GM18907 (cell line): ENCODE measurements around the gene SPATA9.
"Not testable (repeated sequence)": the region's sequence is repeated elsewhere in the genome, so short reads cannot be mapped to it uniquely, and the experiment has no call there.

Experiments
- ATAC-seq: cut with Tn5 transposase; IDR thresholded peaks from one replicate; pipeline ENCODE4 v1.9.1; 2021; ENCODE audit warnings: mild to moderate bottlenecking, moderate library complexity; ENCODE audit not compliant: unreplicated experiment

The SPATA9 gene

GRCh38 chr5:95718203-95718602 lies 35.4 kb upstream of the SPATA9 start:
- peak; percentile 93 for ATAC-seq

GRCh38 chr5:95717439-95717838 lies 34.6 kb upstream of the SPATA9 start:
- no peak for ATAC-seq

- no peak for ATAC-seq
These were observed 33.1 kb upstream of the SPATA9 start for GRCh38 chr5:95715799-95716461.

- no peak for ATAC-seq
These were observed 31.3 kb upstream of the SPATA9 start for GRCh38 chr5:95713960-95714710.

GRCh38 chr5:95713246-95713645 lies 30.5 kb upstream of the SPATA9 start:
- not testable (repeated sequence) for ATAC-seq

GRCh38 chr5:95712347-95712958 lies 29.7 kb upstream of the SPATA9 start:
- ATAC-seq: no peak

GRCh38 chr5:95711501-95712346 lies 28.9 kb upstream of the SPATA9 start:
- no peak for ATAC-seq

- ATAC-seq: not testable (repeated sequence)
These were observed 28.1 kb upstream of the SPATA9 start for GRCh38 chr5:95710651-95711500.

- ATAC-seq: no peak
These were observed 27.3 kb upstream of the SPATA9 start for GRCh38 chr5:95709967-95710650.

- ATAC-seq: no peak
These were observed 26.1 kb upstream of the SPATA9 start for GRCh38 chr5:95708876-95709275.

GRCh38 chr5:95707534-95708188 lies 24.9 kb upstream of the SPATA9 start:
- not testable (repeated sequence) for ATAC-seq

GRCh38 chr5:95707055-95707454 lies 24.3 kb upstream of the SPATA9 start:
- no peak for ATAC-seq

- ATAC-seq: not testable (repeated sequence)
These were observed 23.4 kb upstream of the SPATA9 start for GRCh38 chr5:95706196-95706595.

GRCh38 chr5:95704150-95704549 lies 21.4 kb upstream of the SPATA9 start:
- ATAC-seq: no peak

- no peak for ATAC-seq
These were observed 18.3 kb upstream of the SPATA9 start for GRCh38 chr5:95701074-95701473.

GRCh38 chr5:95699337-95699736 lies 16.5 kb upstream of the SPATA9 start:
- no peak for ATAC-seq

GRCh38 chr5:95697781-95698681 lies 15.2 kb upstream of the SPATA9 start:
- no peak for ATAC-seq

GRCh38 chr5:95690333-95690732 lies 7.5 kb upstream of the SPATA9 start:
- no peak for ATAC-seq
